H9 (cell line): ENCODE data around the gene STN1. TPM values are rescaled to one million over a fixed set of nuclear protein-coding genes. Genes with fewer than 3 reads are reported as not detected.

Experiments
- DNase-seq: peaks from one replicate; pipeline ENCODE4 v3.0.0-alpha.2; 2017
- H2AFZ ChIP-seq: one replicate; pipeline ENCODE4 v1.6.1; 2013; ENCODE audit warnings: mild to moderate bottlenecking, low read length, control low read depth, moderate library complexity
- H2AK5ac ChIP-seq: 2 replicates; pipeline ENCODE4 v1.6.1; 2013; ENCODE audit warnings: low read length, control low read depth, mixed read lengths; ENCODE audit not compliant: insufficient read length
- H2BK120ac ChIP-seq: one replicate; pipeline ENCODE4 v1.6.1; 2013; ENCODE audit warnings: low read depth, mild to moderate bottlenecking, low read length, control low read depth, inconsistent platforms; ENCODE audit not compliant: poor library complexity, severe bottlenecking
- H2BK12ac ChIP-seq: 2 replicates; pipeline ENCODE4 v1.6.1; 2013; ENCODE audit warnings: low read length, control low read depth, mixed read lengths, low read depth; ENCODE audit not compliant: insufficient read length
- H2BK15ac ChIP-seq: 2 replicates; pipeline ENCODE4 v1.6.1; 2013; ENCODE audit warnings: low read depth, low read length, control low read depth
- H2BK20ac ChIP-seq: one replicate; pipeline ENCODE4 v1.6.1; 2013; ENCODE audit warnings: low read depth, mild to moderate bottlenecking, low read length, control low read depth, inconsistent platforms; ENCODE audit not compliant: poor library complexity, severe bottlenecking
- H2BK5ac ChIP-seq: 2 replicates; pipeline ENCODE4 v1.6.1; 2013; ENCODE audit warnings: low read length, control low read depth, mixed read lengths; ENCODE audit not compliant: insufficient read length
- H3K14ac ChIP-seq: 2 replicates; pipeline ENCODE4 v1.6.1; 2013; ENCODE audit warnings: low read length, control low read depth; ENCODE audit not compliant: insufficient read depth
- H3K18ac ChIP-seq: 2 replicates; pipeline ENCODE4 v1.6.1; 2013; ENCODE audit warnings: low read depth, mild to moderate bottlenecking, mixed read lengths, low read length, control low read depth; ENCODE audit not compliant: insufficient read length
- H3K23ac ChIP-seq: 2 replicates; pipeline ENCODE4 v1.6.1; 2013; ENCODE audit warnings: low read length, control low read depth, mixed read lengths, low read depth; ENCODE audit not compliant: insufficient read length
- H3K23me2 ChIP-seq: 2 replicates; pipeline ENCODE4 v1.6.1; 2013; ENCODE audit warnings: low read depth, mild to moderate bottlenecking, mixed read lengths, low read length, control low read depth; ENCODE audit not compliant: insufficient read length, poor library complexity, severe bottlenecking
- H3K27ac ChIP-seq: 2 replicates; pipeline ENCODE4 v1.5.1; 2013; ENCODE audit warnings: low read length, control low read depth, mixed read lengths, low read depth; ENCODE audit not compliant: insufficient read length
- H3K27me3 ChIP-seq: 2 replicates; pipeline ENCODE4 v1.6.1; 2013; ENCODE audit warnings: low read length, control low read depth, inconsistent platforms; ENCODE audit not compliant: insufficient read depth
- H3K4ac ChIP-seq: 2 replicates; pipeline ENCODE4 v1.6.1; 2013; ENCODE audit warnings: low read depth, mild to moderate bottlenecking, control low read depth, inconsistent platforms, low read length, moderate library complexity
- H3K4me1 ChIP-seq: 2 replicates; pipeline ENCODE4 v1.6.1; 2013; ENCODE audit warnings: low read length, control low read depth, inconsistent platforms; ENCODE audit not compliant: insufficient read depth
- H3K4me2 ChIP-seq: 2 replicates; pipeline ENCODE4 v1.6.1; 2013; ENCODE audit warnings: low read length, control low read depth, mixed read lengths; ENCODE audit not compliant: insufficient read length, insufficient read depth
- H3K56ac ChIP-seq: 2 replicates; pipeline ENCODE4 v1.6.1; 2013; ENCODE audit warnings: low read depth, mild to moderate bottlenecking, mixed read lengths, low read length, control low read depth; ENCODE audit not compliant: insufficient read length
- H3K79me1 ChIP-seq: 2 replicates; pipeline ENCODE4 v1.6.1; 2013; ENCODE audit warnings: low read depth, mild to moderate bottlenecking, moderate library complexity, low read length, control low read depth, inconsistent platforms; ENCODE audit not compliant: insufficient read depth, poor library complexity, severe bottlenecking
- H3K79me2 ChIP-seq: 2 replicates; pipeline ENCODE4 v1.6.1; 2013; ENCODE audit warnings: low read length, control low read depth, inconsistent platforms; ENCODE audit not compliant: insufficient read depth
- H3K9ac ChIP-seq: 2 replicates; pipeline ENCODE4 v1.6.1; 2013; ENCODE audit warnings: low read length, control low read depth, mixed read lengths; ENCODE audit not compliant: insufficient read length; ENCODE audit errors: extremely low read depth
- H3K9me3 ChIP-seq: one replicate; pipeline ENCODE4 v1.6.1; 2013; ENCODE audit warnings: low read depth, low read length, inconsistent platforms; ENCODE audit not compliant: control insufficient read depth
- H3T11ph ChIP-seq: one replicate; pipeline ENCODE4 v1.6.1; 2013; ENCODE audit warnings: mild to moderate bottlenecking, low read length, control low read depth, inconsistent platforms
- H4K20me1 ChIP-seq: one replicate; pipeline ENCODE4 v1.6.1; 2013; ENCODE audit not compliant: control insufficient read depth, insufficient read length, insufficient read depth
- H4K5ac ChIP-seq: 2 replicates; pipeline ENCODE4 v1.6.1; 2013; ENCODE audit warnings: low read depth, mild to moderate bottlenecking, mixed read lengths, low read length, control low read depth; ENCODE audit not compliant: insufficient read length
- H4K8ac ChIP-seq: replicated peaks from 2 replicates; pipeline ENCODE4 v1.6.1; 2013; ENCODE audit warnings: low read length, control low read depth, mixed read lengths, low read depth; ENCODE audit not compliant: insufficient read length
- H4K91ac ChIP-seq: 2 replicates; pipeline ENCODE4 v1.6.1; 2013; ENCODE audit warnings: low read depth, mild to moderate bottlenecking, moderate library complexity, mixed read lengths, low read length, control low read depth; ENCODE audit not compliant: insufficient read length
- H3K27ac Mint-ChIP-seq, 3 experiments: 2 replicates in 2 of 3; 3 replicates in 1 of 3; pipeline ENCODE4 v1.8.0; 2020 to 2021; ENCODE audit warnings: mixed read lengths in 3 of 3, mild to moderate bottlenecking in 1 of 3, moderate library complexity in 1 of 3
- H3K27me3 Mint-ChIP-seq: 2 replicates; pipeline ENCODE4 v1.8.0; 2021; ENCODE audit warnings: low read depth, mild to moderate bottlenecking, moderate library complexity, mixed read lengths
- H3K36me3 Mint-ChIP-seq, 3 experiments: 2 replicates in 2 of 3; 3 replicates in 1 of 3; pipeline ENCODE4 v1.8.0; 2020 to 2021; ENCODE audit warnings: low read depth in 3 of 3, mixed read lengths in 3 of 3; ENCODE audit not compliant: insufficient read depth in 1 of 3
- H3K4me1 Mint-ChIP-seq, 2 experiments: 2 replicates each; pipeline ENCODE4 v1.8.0; 2020; ENCODE audit warnings: mixed read lengths in 2 of 2
- H3K4me3 Mint-ChIP-seq, 2 experiments: 2 replicates in 1 of 2; 3 replicates in 1 of 2; pipeline ENCODE4 v1.8.0; 2020 to 2021; ENCODE audit warnings: mild to moderate bottlenecking in 2 of 2, mixed read lengths in 2 of 2, moderate library complexity in 1 of 2
- H3K9me3 Mint-ChIP-seq, 2 experiments: 2 replicates in 1 of 2; 3 replicates in 1 of 2; pipeline ENCODE4 v1.8.0; 2020; ENCODE audit warnings: mild to moderate bottlenecking in 2 of 2, mixed read lengths in 2 of 2, moderate library complexity in 1 of 2
- WGBS: extraction: QIAGEN DNeasy Blood & Tissue Kit; methylation state at CpG from one replicate; pipeline ENCODE4 v1.1.7; 2013; ENCODE audit warnings: missing lambda C conversion rate, low lambda C conversion rate, mixed read lengths; ENCODE audit not compliant: insufficient read length; ENCODE audit errors: extremely low coverage; 5-methylcytosine and 5-hydroxymethylcytosine counted together
- total RNA-seq: library from RNA; stranded (reverse); gene quantifications from 2 replicates; pipeline ENCODE4 v1.2.1, GENCODE V29; 2021
- TF ChIP-seq, protein P1 (sequence below): fragments of 200-600 bp; sonication (generic); conservative IDR thresholded peaks from 3 replicates; pipeline ENCODE4 v1.8.0; 2021; ENCODE audit warnings: antibody characterized with exemption, mild to moderate bottlenecking

STN1 gene
- total RNA-seq, 1 experiment from 2014 or later = 11.3 TPM

DNA sequence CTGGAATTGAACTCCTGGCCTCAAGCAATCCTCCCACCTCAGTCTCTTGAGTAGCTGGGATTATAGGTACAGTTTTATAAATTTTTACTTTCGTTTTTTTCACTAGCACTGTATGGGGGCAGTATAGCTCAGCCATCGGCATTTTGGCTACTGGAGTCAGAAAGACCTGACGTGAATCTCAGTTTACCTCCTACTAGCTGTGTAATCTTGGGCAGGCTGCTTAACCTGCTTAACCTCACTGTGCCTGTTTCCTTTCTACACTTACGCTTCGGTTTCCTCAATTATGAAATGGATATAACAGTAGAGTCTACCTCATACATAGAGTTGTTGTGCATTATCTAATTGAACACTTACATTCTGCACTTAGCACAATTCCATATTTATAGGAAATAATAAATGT lies 16.7 kb downstream of the STN1 start:
- Histone ChIP-seq H3K9me3 (no peaks in the 10 kb centered on the region), H2AK5ac (no peak overlapping the region), H2BK15ac (no peak overlapping the region), H3K23me2 (no peaks in the 10 kb centered on the region), H2BK20ac (no peak overlapping the region), H2BK5ac (no peak overlapping the region), H3K56ac (no peak overlapping the region), H2BK120ac (no peak overlapping the region), H3K4ac (no peak overlapping the region), H3K18ac (no peak overlapping the region), H3K4me1 (no peaks in the 10 kb centered on the region), H3K27me3 (no peaks in the 10 kb centered on the region), H3K79me1 (no peaks in the 10 kb centered on the region), H3K4me2 (no peak overlapping the region), H2BK12ac (no peak overlapping the region), H3K79me2 (no peaks in the 10 kb centered on the region), H4K5ac (no peak overlapping the region), H4K8ac (no peak overlapping the region), H3K27ac (no peak overlapping the region), H3K23ac (no peak overlapping the region), H4K91ac (no peak overlapping the region), H3K14ac (no peak overlapping the region), H4K20me1 (no peaks in the 10 kb centered on the region), H3K9ac (no peak overlapping the region), H2AFZ (no peak overlapping the region), H3T11ph (no peak overlapping the region)
- H3K36me3 Mint-ChIP-seq = peaks cover 0 to 13% (median 13%) of the 10 kb centered on the region in 3 experiments; a peak in 5 of 7 replicates
- no peaks in the 10 kb centered on the region for H3K9me3 Mint-ChIP-seq
- WGBS = no CpG with 5 or more reads among the region's 5 CpGs
- H3K27ac Mint-ChIP-seq = no peak overlapping the region
- TF ChIP-seq, protein P1, sequence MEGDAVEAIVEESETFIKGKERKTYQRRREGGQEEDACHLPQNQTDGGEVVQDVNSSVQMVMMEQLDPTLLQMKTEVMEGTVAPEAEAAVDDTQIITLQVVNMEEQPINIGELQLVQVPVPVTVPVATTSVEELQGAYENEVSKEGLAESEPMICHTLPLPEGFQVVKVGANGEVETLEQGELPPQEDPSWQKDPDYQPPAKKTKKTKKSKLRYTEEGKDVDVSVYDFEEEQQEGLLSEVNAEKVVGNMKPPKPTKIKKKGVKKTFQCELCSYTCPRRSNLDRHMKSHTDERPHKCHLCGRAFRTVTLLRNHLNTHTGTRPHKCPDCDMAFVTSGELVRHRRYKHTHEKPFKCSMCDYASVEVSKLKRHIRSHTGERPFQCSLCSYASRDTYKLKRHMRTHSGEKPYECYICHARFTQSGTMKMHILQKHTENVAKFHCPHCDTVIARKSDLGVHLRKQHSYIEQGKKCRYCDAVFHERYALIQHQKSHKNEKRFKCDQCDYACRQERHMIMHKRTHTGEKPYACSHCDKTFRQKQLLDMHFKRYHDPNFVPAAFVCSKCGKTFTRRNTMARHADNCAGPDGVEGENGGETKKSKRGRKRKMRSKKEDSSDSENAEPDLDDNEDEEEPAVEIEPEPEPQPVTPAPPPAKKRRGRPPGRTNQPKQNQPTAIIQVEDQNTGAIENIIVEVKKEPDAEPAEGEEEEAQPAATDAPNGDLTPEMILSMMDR = no peak
- DNase-seq = no peak
- no peaks in the 10 kb centered on the region; a peak in 2 of 4 replicates for H3K4me1 Mint-ChIP-seq
- no peaks in the 10 kb centered on the region; the same call in 1 of the 2 replicates for H3K27me3 Mint-ChIP-seq
- H3K4me3 Mint-ChIP-seq = no peak overlapping the region
